ENCODE measurements around the gene CBX6. TPM values are rescaled to one million over a fixed set of nuclear protein-coding genes. Genes with fewer than 3 reads are reported as not detected.

The CBX6 gene
- total RNA-seq, 1 experiment from 2014 or later: 90.0 TPM

GRCh38 chr22:38850399-38850798 lies 21.6 kb downstream of the CBX6 start:
- Histone ChIP-seq H3K4me2 (ENCODE audit: low read length) (no peak overlapping the region), H3K9me2 (ENCODE audit: insufficient read depth) (no peaks in the 10 kb centered on the region), H3K79me2 (ENCODE audit: insufficient read depth, low read length) (no peaks in the 10 kb centered on the region), H3K27ac (ENCODE audit: low read depth, low read length) (no peak overlapping the region), H2AFZ (ENCODE audit: low read depth, low read length, poor library complexity, severe bottlenecking) (no peak overlapping the region), H3K4me1 (ENCODE audit: control insufficient read depth in 1 of 2, insufficient read depth in 2 of 2, low read length in 2 of 2) (peaks cover 19 to 41% of the 10 kb centered on the region in 2 experiments), H3K9ac (ENCODE audit: low read length) (no peak overlapping the region), H4K20me1 (ENCODE audit: insufficient read depth) (no peaks in the 10 kb centered on the region), H3K9me3 (ENCODE audit: control insufficient read depth in 1 of 2, insufficient read depth in 1 of 2, low read depth in 1 of 2, low read length in 2 of 2) (no peaks in the 10 kb centered on the region), H3K27me3 (ENCODE audit: insufficient read depth, low read length) (no peaks in the 10 kb centered on the region), H3K36me3 (ENCODE audit: control insufficient read depth in 1 of 2, insufficient read depth in 2 of 2, low read length in 2 of 2) (no peaks in the 10 kb centered on the region), H3K4me3 (replicated peaks in 1 of 2; ENCODE audit: low read depth in 1 of 2, low read length in 2 of 2) (no peak overlapping the region)
- ATAC-seq (no peak), DNase-seq (ENCODE audit: low read depth, low spot score) (no peak)
- RAD21 ChIA-PET (ENCODE audit: low non-redundant PET in 1 of 2, low total read pairs in 2 of 2, uncharacterized antibody in 2 of 2, unreplicated experiment in 2 of 2): no interaction called here
- no peak for TF ChIP-seq POLR2A (IDR thresholded peaks at IDR 0.05; ENCODE audit: borderline replicate concordance, extremely low read depth, insufficient read depth, insufficient read length)
- TF ChIP-seq ZFX (IDR thresholded peaks at IDR 0.05): no peak
- TF ChIP-seq SIN3A (IDR thresholded peaks at IDR 0.05; ENCODE audit: low read depth): no peak
- no peak for TF ChIP-seq CEBPB (IDR thresholded peaks at IDR 0.05; ENCODE audit: low read depth)
- TF ChIP-seq REST (IDR thresholded peaks at IDR 0.05; ENCODE audit: low read depth): no peak
- TF ChIP-seq SRF (IDR thresholded peaks at IDR 0.05; ENCODE audit: low read depth): no peak
- TF ChIP-seq CBX3 (IDR thresholded peaks at IDR 0.05; ENCODE audit: low read depth): no peak
- no peak for TF ChIP-seq EZH2 (IDR thresholded peaks at IDR 0.05)
- TF ChIP-seq CTCF (IDR thresholded peaks at IDR 0.05 in 2 of 3, conservative IDR thresholded peaks at IDR 0.05 in 1 of 3; ENCODE audit: borderline replicate concordance in 1 of 3, insufficient read depth in 1 of 3, low read depth in 2 of 3, low read length in 2 of 3): no peak
- TF ChIP-seq EZH2phosphoT487 (IDR thresholded peaks at IDR 0.05; ENCODE audit: borderline replicate concordance): no peak
- no peak for TF ChIP-seq ZBTB33 (IDR thresholded peaks at IDR 0.05; ENCODE audit: extremely low read depth, insufficient replicate concordance, low read length)
- TF ChIP-seq ZNF274 (IDR thresholded peaks at IDR 0.05; ENCODE audit: low read depth, low read length): no peak
- no peak for TF ChIP-seq JUND (IDR thresholded peaks at IDR 0.05)
- TF ChIP-seq YY1 (IDR thresholded peaks at IDR 0.05; ENCODE audit: extremely low read depth, insufficient replicate concordance, low read depth, low read length): no peak
- TF ChIP-seq TCF7L2 (IDR thresholded peaks at IDR 0.05; ENCODE audit: borderline replicate concordance, extremely low read depth, insufficient read depth, insufficient read length): no peak
- TF ChIP-seq ELF1 (IDR thresholded peaks at IDR 0.05; ENCODE audit: borderline replicate concordance, low read depth): no peak
- no peak for TF ChIP-seq POLR2AphosphoS5 (IDR thresholded peaks at IDR 0.05; ENCODE audit: low read depth, low read length)
- CTCF ChIA-PET: interaction anchor here (0.6 kb wide), 1 partner anchor 78 kb away, joined by 4 read pairs; no protein-coding TSS in a partner anchor
- no TSS peak for BruUV-seq (replicated peaks)
- POLR2A ChIA-PET: no interaction called here
- intact Hi-C loops (cut with micrococcal nuclease): no loop called here

Data from HCT116 (cell line).